ENCODE measurements around the gene LRRN1. TPM values are rescaled to one million over a fixed set of nuclear protein-coding genes. Genes with fewer than 3 reads are reported as not detected.

The LRRN1 gene
- 10 to 100 TPM in 2 of 4 donors, 1 to 10 TPM in 2; 7.5 to 13.3 (median 9.8) TPM for total RNA-seq

DNA sequence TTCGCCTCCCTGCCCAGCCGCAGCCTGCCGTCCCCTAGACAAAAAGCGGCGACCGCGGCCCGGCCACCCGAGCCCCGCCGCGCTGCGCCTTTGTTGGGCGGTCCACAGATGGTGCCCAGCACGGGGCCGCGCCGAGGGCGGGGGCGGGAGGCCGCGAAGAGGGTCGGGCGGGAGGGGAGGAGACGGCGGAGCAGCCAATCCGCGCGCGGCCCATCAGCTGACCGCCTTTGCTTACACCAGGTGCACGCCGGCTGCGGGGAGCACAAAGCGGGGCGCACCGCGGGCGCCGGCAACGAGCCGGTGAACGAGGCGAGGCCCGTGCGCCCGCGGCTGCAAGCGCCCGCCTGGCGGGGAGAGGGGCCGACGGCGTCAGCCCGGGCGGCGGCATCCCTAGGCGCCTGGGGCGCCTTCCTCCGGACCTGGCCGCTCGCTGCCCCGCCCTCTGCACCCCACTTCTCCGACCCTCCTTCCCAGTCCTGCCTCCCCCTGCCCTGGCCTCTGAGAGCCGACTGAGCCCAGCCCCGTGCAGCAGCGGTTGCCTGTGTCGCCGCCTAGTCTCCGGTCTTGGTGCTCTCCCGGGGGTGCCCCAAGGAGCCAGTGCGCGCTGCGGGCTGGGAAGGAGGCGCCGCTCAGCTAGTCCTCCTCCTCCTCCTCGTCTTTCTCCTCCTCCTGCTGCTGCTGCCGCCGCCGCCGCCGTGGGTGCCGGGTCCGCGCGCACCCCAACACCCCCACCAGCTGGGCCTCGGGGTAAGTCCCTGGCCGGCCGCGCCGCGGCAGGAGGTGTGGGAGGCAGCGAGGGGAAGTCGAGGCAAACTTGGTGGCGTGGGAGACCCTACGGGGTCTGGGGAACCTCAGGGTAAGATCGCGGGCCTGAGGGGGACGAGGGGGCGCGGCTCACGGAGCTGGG is at the start of gene LRRN1:
LRRN1 (plus strand) TSS at position 259 of the 907 bp plus-strand sequence. CDS start 45,211 bp downstream, outside the sequence.
- Histone ChIP-seq H3K4me3 (peak within 1 kb of the TSS; percentile 43 to 72 (median 52)), H3K27ac (peak within 1 kb of the TSS in 3 of 4 donors; percentile 53 to 65 (median 56)), H3K36me3 (no peaks in the 10 kb centered on the region), H3K27me3 (peaks cover 0 to 13% of the 10 kb centered on the region in 2 donors), H3K4me1 (peaks cover 0 to 34% (median 6%) of the 10 kb centered on the region in 4 donors), H3K9me3 (no peaks in the 10 kb centered on the region)
- 1% methylated on average over 24 to 61 of the region's 102 CpGs for WGBS, 2 donors
- DNase-seq (ENCODE audit: low spot score in 2 of 2), result no peak
- TF ChIP-seq EP300 (IDR thresholded peaks at IDR 0.05) (peak in 1 of 2 donors; percentile 25), POLR2A (IDR thresholded peaks at IDR 0.05) (peak in 1 of 2 donors; percentile 63)
- TF ChIP-seq, protein P1, sequence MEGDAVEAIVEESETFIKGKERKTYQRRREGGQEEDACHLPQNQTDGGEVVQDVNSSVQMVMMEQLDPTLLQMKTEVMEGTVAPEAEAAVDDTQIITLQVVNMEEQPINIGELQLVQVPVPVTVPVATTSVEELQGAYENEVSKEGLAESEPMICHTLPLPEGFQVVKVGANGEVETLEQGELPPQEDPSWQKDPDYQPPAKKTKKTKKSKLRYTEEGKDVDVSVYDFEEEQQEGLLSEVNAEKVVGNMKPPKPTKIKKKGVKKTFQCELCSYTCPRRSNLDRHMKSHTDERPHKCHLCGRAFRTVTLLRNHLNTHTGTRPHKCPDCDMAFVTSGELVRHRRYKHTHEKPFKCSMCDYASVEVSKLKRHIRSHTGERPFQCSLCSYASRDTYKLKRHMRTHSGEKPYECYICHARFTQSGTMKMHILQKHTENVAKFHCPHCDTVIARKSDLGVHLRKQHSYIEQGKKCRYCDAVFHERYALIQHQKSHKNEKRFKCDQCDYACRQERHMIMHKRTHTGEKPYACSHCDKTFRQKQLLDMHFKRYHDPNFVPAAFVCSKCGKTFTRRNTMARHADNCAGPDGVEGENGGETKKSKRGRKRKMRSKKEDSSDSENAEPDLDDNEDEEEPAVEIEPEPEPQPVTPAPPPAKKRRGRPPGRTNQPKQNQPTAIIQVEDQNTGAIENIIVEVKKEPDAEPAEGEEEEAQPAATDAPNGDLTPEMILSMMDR (IDR thresholded peaks at IDR 0.05), result no peak

DNA sequence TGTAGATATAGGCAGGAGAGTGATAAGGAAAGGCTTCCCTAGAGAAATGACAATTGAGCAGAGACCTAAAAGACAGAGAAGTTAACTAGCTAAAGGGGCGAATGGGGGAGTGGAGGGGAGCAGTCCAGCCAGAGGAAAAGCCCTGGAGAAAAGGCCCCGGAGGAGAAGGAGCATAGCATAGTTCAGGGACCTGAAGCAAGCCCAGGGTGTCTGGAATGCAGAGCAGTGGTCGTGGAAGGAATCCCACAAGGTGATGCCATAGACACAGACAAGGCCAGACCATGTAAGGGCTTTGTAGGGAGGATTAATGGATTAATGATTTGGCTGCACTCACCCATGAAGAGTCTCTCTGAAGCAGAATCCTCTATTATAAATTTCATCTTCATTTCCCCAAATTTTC is 45.8 kb upstream of the LRRN1 start:
- H3K9me3 ChIP-seq, result no peaks in the 10 kb centered on the region
- TF ChIP-seq, protein P1 (IDR thresholded peaks at IDR 0.05), result no peak
- TF ChIP-seq POLR2A (IDR thresholded peaks at IDR 0.05), result no peak
- TF ChIP-seq EP300 (IDR thresholded peaks at IDR 0.05), result no peak
- 58 to 65% methylated on average over 3 of the region's 3 CpGs for WGBS, 2 donors
- DNase-seq (ENCODE audit: low spot score in 2 of 2), result no peak
- no peaks in the 10 kb centered on the region for H3K27me3 ChIP-seq
- no peaks in the 10 kb centered on the region for H3K4me1 ChIP-seq
- no peaks in the 10 kb centered on the region for H3K36me3 ChIP-seq
- H3K27ac ChIP-seq, result no peak overlapping the region
- no peak overlapping the region for H3K4me3 ChIP-seq

DNA sequence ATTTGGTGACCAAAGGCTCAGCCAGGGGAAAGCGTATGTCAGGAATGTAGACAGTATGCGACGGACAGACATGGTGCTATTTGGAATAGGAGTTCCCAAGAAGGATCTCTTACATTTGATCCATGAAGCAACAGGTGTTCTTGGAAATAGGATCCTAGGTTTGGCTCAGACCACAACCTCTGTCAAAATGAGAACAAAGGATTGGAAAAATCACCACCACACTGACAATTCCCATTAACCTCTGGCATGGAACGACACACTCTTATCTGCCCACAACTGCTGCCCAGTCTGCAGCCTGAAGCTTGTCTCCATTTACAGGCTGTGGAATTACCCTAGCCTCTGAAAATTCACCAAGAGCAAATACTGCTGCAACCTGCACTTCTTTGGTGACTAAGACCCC is 33.6 kb upstream of the LRRN1 start:
- DNase-seq (ENCODE audit: low spot score in 2 of 2), result no peak
- TF ChIP-seq POLR2A (IDR thresholded peaks at IDR 0.05) (no peak), EP300 (IDR thresholded peaks at IDR 0.05) (no peak)
- TF ChIP-seq, protein P1 (IDR thresholded peaks at IDR 0.05), result no peak
- 78 to 95% methylated on average over 4 of the region's 4 CpGs for WGBS, 2 donors

DNA sequence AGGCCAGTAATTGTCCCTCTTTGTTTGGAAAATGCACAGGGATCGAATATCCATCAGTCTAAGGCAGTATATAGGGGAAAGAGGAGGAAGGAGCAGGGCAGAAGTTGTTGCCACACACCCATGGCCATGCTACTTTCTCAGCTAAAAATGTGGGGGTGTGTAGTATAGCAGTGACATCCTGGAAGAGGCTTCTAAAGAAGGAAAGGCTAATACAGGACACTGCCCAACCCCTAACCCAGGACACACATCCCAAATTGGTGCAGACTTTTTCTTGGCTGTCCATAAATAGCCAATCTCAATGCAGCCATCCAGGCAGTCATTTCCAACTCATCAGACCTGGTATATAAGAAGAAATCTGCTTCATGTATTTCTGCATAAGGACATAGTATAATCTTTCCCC is 33.1 kb upstream of the LRRN1 start:
- WGBS, 2 donors, result 78 to 82% methylated on average over 1 of the region's 1 CpG
- DNase-seq (ENCODE audit: low spot score in 2 of 2), result no peak
- TF ChIP-seq POLR2A (IDR thresholded peaks at IDR 0.05) (no peak), EP300 (IDR thresholded peaks at IDR 0.05) (no peak)
- TF ChIP-seq, protein P1 (IDR thresholded peaks at IDR 0.05), result no peak
- Histone ChIP-seq H3K4me3 (no peak overlapping the region), H3K4me1 (peaks cover 0 to 3% (median 0%) of the 10 kb centered on the region in 4 donors), H3K36me3 (no peaks in the 10 kb centered on the region), H3K9me3 (no peaks in the 10 kb centered on the region), H3K27me3 (no peaks in the 10 kb centered on the region), H3K27ac (no peak overlapping the region)

More for the DNA sequence above, 33.6 kb upstream of the LRRN1 start:
- Histone ChIP-seq H3K27ac (no peak overlapping the region), H3K36me3 (no peaks in the 10 kb centered on the region), H3K9me3 (no peaks in the 10 kb centered on the region), H3K27me3 (no peaks in the 10 kb centered on the region), H3K4me1 (no peaks in the 10 kb centered on the region), H3K4me3 (no peak overlapping the region)

DNA sequence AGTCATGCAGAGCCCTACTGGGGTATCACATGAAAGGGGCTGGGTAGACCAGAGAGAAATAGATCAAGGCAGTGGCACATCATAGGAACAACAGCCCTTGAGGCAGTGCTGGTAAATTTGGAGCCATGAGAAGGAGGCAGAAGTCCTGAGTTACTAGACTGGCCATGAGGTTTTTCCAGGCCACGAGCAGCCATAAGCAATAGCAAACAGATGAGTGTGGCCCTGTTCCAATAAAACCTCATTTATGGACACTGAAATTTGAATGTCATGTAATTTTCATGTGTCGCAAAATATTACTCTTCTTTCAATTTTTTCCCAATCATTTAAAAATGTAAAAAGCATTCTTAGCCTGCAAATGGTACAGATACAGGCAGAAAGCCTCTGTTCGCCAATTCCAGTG is 28.1 kb upstream of the LRRN1 start:
- Histone ChIP-seq H3K4me3 (no peak overlapping the region), H3K27me3 (no peaks in the 10 kb centered on the region), H3K4me1 (peaks cover 0 to 9% (median 0%) of the 10 kb centered on the region in 4 donors), H3K36me3 (peaks cover 0 to 9% (median 0%) of the 10 kb centered on the region in 3 donors), H3K27ac (no peak overlapping the region), H3K9me3 (peaks cover 0 to 13% (median 5%) of the 10 kb centered on the region in 4 donors)
- no peak for DNase-seq (ENCODE audit: low spot score in 2 of 2)
- 62 to 63% methylated on average over 3 of the region's 3 CpGs for WGBS, 2 donors
- TF ChIP-seq POLR2A (IDR thresholded peaks at IDR 0.05) (no peak), EP300 (IDR thresholded peaks at IDR 0.05) (no peak)

Data from tibial nerve (tissue), 4 donors.